ENCODE data around the gene BSX. TPM values are rescaled to one million over a fixed set of nuclear protein-coding genes. Genes with fewer than 3 reads are reported as not detected.

Gene BSX
- polyA plus RNA-seq (ENCODE audit: insufficient read length in 3 of 3): not detected
- long read RNA-seq, donor 1: 0 reads
- long read RNA-seq, donor 2: 0 reads
- long read RNA-seq, donor 3: 0 reads
- long read RNA-seq, donor 4: 0 reads
- long read RNA-seq, donor 5: 0 reads
- long read RNA-seq, donor 6: 0 reads
- long read RNA-seq, donor 7: 0 reads
- long read RNA-seq, donor 8: 0 reads
- long read RNA-seq, donor 9: 0 reads
- long read RNA-seq, donor 10: 0 reads
- long read RNA-seq, donor 11: 0 reads
- long read RNA-seq, donor 12: 0 reads
- long read RNA-seq, donor 13: 0 reads
- long read RNA-seq, donor 14: 0 reads
- long read RNA-seq, donor 15: 0 reads
- long read RNA-seq, donor 16: 0 reads

- peak; percentile 75 for DNase-seq
Observed at GRCh38 chr11:122981388-122982264, at the start of gene BSX. TSS of gene BSX (minus strand) at chr11:122981834. CDS start at chr11:122981671, 163 bp downstream.

- no peak for DNase-seq
Observed at GRCh38 chr11:123030517-123030916, 48.9 kb upstream of the BSX start.

GRCh38 chr11:123020968-123021367 lies 39.3 kb upstream of the BSX start:
- DNase-seq: no peak

- DNase-seq: no peak
Observed at GRCh38 chr11:123018702-123019101, 37.1 kb upstream of the BSX start.

DNA sequence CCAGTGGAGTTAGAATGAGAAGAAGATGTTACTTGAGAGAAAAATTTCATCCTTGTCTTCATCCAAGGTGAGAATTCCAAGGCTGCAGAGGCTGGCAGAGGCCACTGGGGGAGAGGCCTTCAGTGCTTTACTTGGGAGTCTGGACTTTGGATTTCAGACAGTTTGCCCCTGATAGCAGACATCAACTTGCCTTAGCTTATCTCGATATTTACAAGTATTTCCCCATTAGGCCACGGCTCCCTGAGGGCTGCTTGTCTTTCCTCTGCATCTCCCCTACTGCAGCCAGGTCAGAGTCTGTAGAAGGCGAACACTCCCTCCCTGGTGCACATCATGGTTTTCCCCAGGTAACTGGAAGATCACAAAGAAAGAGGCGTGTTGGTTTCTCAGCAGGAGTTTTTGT lies 29.9 kb upstream of the BSX start:
- DNase-seq: no peak

GRCh38 chr11:123006860-123007542 lies 25.4 kb upstream of the BSX start:
- DNase-seq: no peak

GRCh38 chr11:123000721-123001120 lies 19.1 kb upstream of the BSX start:
- no peak for DNase-seq

- DNase-seq: no peak
Observed at GRCh38 chr11:122998727-122999366, 17.2 kb upstream of the BSX start.

GRCh38 chr11:122995526-122995925 lies 13.9 kb upstream of the BSX start:
- DNase-seq: no peak

DNA sequence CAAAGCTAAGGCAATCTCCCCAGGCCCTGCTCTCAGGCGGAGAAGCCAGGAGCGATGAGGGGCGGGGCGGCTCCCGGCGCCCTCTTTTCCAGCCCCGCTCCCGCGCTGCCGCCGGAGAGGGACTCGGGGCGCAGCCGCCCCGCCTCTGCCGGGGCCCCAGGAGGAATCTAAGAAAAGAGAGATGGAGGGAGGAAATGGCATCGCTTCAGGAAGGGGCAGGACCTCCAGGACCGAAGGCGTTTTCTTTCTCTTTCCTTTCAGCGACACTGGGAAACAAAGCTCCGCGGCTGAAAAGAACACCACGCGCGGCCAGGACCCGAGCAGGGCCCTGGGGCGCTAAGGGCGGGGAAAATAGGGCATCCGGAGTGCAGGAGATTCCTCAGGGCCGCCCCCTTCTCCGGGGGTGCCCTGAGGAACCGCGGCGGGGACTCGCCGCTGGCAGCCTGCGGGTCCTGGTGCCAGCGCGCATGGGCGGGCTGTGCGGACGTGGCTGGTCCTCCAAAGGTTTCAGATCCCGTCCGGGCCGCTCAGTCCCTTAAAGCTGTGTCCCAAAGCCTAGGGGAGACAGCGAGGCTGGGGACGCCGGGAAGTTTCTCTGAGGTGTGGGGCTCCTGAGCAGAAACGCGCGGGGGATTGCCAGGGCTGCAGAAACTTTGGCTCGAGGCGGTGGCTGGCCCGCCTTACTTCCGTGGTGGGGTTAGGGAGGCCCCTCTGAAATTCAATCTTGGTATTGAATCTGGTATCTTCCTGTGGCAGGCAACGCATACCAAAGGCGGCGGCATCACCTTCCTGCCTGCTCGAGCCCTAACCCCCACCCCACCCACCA lies 2.8 kb upstream of the BSX start:
- DNase-seq: no peak

- no peak for DNase-seq
Observed at GRCh38 chr11:122983438-122984185, 2.0 kb upstream of the BSX start.

- no peak for DNase-seq
Observed at GRCh38 chr11:122979815-122980595, 1.6 kb downstream of the BSX start.

DNA sequence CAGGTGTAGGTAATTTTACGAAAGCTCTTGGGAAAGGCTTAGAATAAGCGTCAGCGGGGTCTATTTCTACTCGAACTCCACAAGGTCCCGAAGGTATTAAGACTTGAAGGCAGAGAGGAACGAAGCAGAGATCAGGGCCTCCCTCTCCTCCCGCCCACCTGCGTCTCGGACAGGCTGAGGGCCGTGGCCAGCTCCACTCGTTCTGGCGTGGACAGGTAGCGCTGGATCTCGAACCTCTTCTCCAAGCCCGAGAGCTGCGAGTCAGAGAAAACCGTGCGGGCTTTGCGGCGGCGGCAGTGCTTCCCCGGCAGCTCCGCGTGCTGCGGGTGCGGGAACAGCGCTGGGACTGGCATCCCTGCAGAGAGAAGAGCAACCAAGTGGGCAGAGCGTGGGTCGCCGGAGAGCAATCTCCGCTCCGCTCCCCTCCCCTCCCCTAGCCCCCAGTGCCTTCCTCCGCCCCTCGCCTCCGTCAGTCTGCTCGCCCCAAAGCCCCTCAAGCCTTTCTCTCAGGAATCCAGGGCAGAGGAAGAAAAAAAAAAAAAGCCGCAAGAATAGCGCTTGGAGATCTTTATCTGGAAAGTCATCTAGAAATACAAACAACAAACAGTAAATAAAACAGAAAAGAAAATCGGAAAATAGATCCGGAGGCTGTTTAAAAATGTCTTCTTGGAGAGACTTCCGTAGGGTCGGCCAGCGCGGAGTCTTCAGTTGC lies 2.4 kb downstream of the BSX start:
- no peak for DNase-seq

GRCh38 chr11:122978299-122978620 lies 3.4 kb downstream of the BSX start:
- no peak for DNase-seq

GRCh38 chr11:122977470-122978298 lies 4.0 kb downstream of the BSX start:
- DNase-seq: no peak

DNA sequence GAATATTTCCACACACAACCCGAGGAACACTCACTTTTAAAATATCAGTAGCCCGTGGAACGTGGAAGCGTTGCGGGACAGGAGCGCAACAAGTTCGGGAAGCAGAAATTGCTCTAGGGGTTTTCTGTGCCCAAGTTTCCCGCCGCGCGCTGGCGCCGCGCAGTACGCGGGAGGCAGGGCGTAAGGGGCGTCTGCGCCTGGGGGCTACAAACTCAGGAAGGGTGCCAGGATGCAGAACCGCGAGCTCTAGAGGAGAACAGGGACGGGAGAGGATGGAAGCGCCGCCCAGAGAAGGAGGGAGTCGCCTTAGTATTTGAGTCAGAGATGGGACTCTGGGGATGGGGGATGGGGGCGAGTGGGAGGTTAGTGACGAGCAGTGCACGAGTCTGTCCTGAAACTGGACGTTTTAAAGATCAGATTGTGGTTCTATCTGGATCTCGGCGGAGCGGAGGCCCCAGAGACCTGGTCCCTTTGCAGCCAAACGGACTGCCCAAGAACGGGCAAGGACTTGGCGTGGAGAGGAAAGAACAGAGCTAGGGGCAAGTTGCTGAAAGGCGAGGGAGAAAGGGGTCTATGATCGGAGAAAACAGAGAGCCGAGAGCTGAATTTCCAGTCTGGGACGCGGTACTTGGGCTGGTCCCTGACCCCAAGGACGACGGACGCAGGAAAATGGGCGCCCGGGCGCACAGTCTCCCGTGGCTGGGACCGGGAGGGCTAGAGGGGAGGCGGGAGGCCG lies 4.7 kb downstream of the BSX start:
- DNase-seq: no peak

DNA sequence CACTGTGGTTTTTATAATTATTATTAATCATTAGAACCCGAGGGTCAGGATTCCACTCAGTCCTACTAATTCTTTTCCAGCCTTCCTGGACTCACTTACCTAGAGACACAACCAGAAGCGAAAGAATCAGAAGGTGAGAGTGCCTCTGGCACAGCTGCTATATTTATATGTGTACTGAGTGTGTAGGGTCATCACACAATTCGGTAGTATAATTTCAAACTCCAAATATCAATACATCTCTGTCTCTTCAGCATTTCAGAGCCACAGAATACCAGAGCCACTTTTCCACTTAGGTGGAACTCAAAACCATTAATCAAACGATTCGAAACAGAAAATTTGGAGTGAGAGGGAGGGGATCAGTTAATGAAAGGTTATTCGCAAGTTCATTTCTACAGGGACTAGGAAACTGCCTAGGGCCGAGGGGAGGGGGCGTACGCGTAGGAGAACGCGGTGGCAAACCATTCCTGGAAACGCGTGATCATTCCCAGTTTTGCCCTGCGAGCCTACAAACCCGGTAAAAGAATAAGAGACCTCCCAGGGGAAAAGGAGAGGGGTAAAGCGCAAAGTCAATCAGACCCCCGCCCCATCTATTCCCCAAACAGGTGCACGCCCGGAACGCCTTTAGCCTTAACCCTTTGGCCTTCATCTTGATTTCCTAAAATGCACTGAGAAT lies 5.4 kb downstream of the BSX start:
- no peak for DNase-seq
